ENCODE measurements around the gene TATDN3.
A peak's percentile ranks its signal among the peaks of the same experiment; 100 is the strongest.
"Not testable (repeated sequence)": the region's sequence is repeated elsewhere in the genome, so short reads cannot be mapped to it uniquely, and the experiment has no call there.

Gene TATDN3

GRCh38 chr1:212777151-212777550, 14.5 kb upstream of the TATDN3 start:
- DNase-seq, result no peak

- not testable (repeated sequence) for DNase-seq
Measured at GRCh38 chr1:212779086-212779485, 12.6 kb upstream of the TATDN3 start.

- no peak for DNase-seq
Measured at GRCh38 chr1:212780759-212781158, 10.9 kb upstream of the TATDN3 start.

- DNase-seq, result no peak
Measured at GRCh38 chr1:212781225-212781624, 10.5 kb upstream of the TATDN3 start.

GRCh38 chr1:212782422-212783154, 9.1 kb upstream of the TATDN3 start:
- no peak for DNase-seq

GRCh38 chr1:212783976-212784375, 7.7 kb upstream of the TATDN3 start:
- no peak for DNase-seq

- DNase-seq, result no peak
Measured at GRCh38 chr1:212785871-212786270, 5.8 kb upstream of the TATDN3 start.

GRCh38 chr1:212791261-212791675, 426 bp upstream of the TATDN3 start:
- DNase-seq, result peak; percentile 78

GRCh38 chr1:212792396-212792908, 758 bp downstream of the TATDN3 start:
- DNase-seq, result no peak

- DNase-seq, result no peak
Measured at GRCh38 chr1:212794561-212795014, 2.9 kb downstream of the TATDN3 start.

GRCh38 chr1:212797681-212798080, 6.0 kb downstream of the TATDN3 start:
- no peak for DNase-seq

- no peak for DNase-seq
Measured at GRCh38 chr1:212805767-212806166, 14.1 kb downstream of the TATDN3 start.

GRCh38 chr1:212814537-212815334, 23.0 kb downstream of the TATDN3 start:
- peak; percentile 88 for DNase-seq

GRCh38 chr1:212816567-212817278, 25.0 kb downstream of the TATDN3 start:
- no peak for DNase-seq

GRCh38 chr1:212819726-212820125, 28.0 kb downstream of the TATDN3 start:
- no peak for DNase-seq

- DNase-seq, result no peak
Measured at GRCh38 chr1:212820969-212821368, 29.3 kb downstream of the TATDN3 start.

GRCh38 chr1:212822956-212823355, 31.3 kb downstream of the TATDN3 start:
- DNase-seq, result no peak

- DNase-seq, result no peak
Measured at GRCh38 chr1:212824201-212824600, 32.5 kb downstream of the TATDN3 start.

GRCh38 chr1:212825798-212826452, 34.2 kb downstream of the TATDN3 start:
- DNase-seq, result no peak

- DNase-seq, result no peak
Measured at GRCh38 chr1:212827171-212827776, 35.6 kb downstream of the TATDN3 start.

- no peak for DNase-seq
Measured at GRCh38 chr1:212827831-212828278, 36.2 kb downstream of the TATDN3 start.

GRCh38 chr1:212828395-212828794, 36.7 kb downstream of the TATDN3 start:
- no peak for DNase-seq
